Stomach (tissue), 4 donors: ENCODE measurements around the gene TIMM29.

Experiments
- CTCF ChIP-seq, 7 experiments: fragments of 450-650 bp in 4 of 7; fragments of 200-600 bp in 3 of 7; sonication (generic) in 3 of 7; IDR thresholded peaks; one replicate each; pipeline ENCODE4 v1.5.1; 2016 to 2019; ENCODE audit warnings: antibody characterized with exemption in 7 of 7, control low read depth in 2 of 7, mild to moderate bottlenecking in 1 of 7
- EP300 ChIP-seq: sonication (generic); formaldehyde crosslinking; IDR thresholded peaks from one replicate; pipeline ENCODE4 v1.6.1; 2017; ENCODE audit warnings: antibody characterized with exemption
- POLR2A ChIP-seq, 4 donors: fragments of 450-650 bp; IDR thresholded peaks; one replicate each; pipeline ENCODE4 v1.6.1; 2016; ENCODE audit warnings: antibody characterized with exemption in 4 of 4, control low read depth in 2 of 4, mild to moderate bottlenecking in 1 of 4, moderate library complexity in 1 of 4
- POLR2AphosphoS5 ChIP-seq, 3 donors: sonication (generic); formaldehyde crosslinking; IDR thresholded peaks; one replicate each; pipeline ENCODE4 v1.6.1; 2016; ENCODE audit warnings: antibody characterized with exemption in 3 of 3

- TF ChIP-seq CTCF (IDR thresholded peaks at IDR 0.05) (no peak), POLR2A (IDR thresholded peaks at IDR 0.05) (no peak), POLR2AphosphoS5 (IDR thresholded peaks at IDR 0.05) (no peak), EP300 (no peak)
These were observed 38.2 kb downstream of the TIMM29 start for GRCh38 chr19:10966809-10967208.
